Neural cell (in vitro differentiated cells): ENCODE data around the gene TMCC2. TPM values are rescaled to one million over a fixed set of nuclear protein-coding genes. Genes with fewer than 3 reads are reported as not detected.

Experiments used
- H2AFZ ChIP-seq: fragments of 200-600, 300-800 bp; sonication (generic), shearing (Covaris generic); 2 replicates; pipeline ENCODE4 v1.6.0; 2014; ENCODE audit warnings: low read depth, mild to moderate bottlenecking, antibody characterized with exemption, low read length, moderate library complexity
- H3F3A ChIP-seq: fragments of 200-600 bp; shearing (Covaris generic); 2 replicates; pipeline ENCODE4 v1.6.1; 2016; ENCODE audit warnings: mild to moderate bottlenecking, moderate library complexity, mixed read lengths, antibody characterized with exemption, low read length; ENCODE audit not compliant: insufficient read depth, poor library complexity, severe bottlenecking
- H3K27ac ChIP-seq: fragments of 200-600, 300-800 bp; sonication (generic), shearing (Covaris generic); 2 replicates; pipeline ENCODE4 v1.5.1; 2014; ENCODE audit warnings: mild to moderate bottlenecking, low read length, moderate library complexity
- H3K27me3 ChIP-seq: fragments of 300-800, 200-600 bp; sonication (generic), shearing (Covaris generic); 2 replicates; pipeline ENCODE4 v1.6.0; 2014; ENCODE audit warnings: mild to moderate bottlenecking, low read depth, low read length, moderate library complexity; ENCODE audit not compliant: insufficient read depth
- H3K36me3 ChIP-seq: fragments of 300-800, 200-600 bp; sonication (generic), shearing (Covaris generic); 2 replicates; pipeline ENCODE4 v1.5.1; 2014; ENCODE audit warnings: mild to moderate bottlenecking, antibody characterized with exemption, low read length, moderate library complexity; ENCODE audit not compliant: insufficient read depth
- H3K4me2 ChIP-seq: fragments of 300-800, 200-600 bp; sonication (generic), shearing (Covaris generic); 2 replicates; pipeline ENCODE4 v1.6.0; 2014; ENCODE audit warnings: mild to moderate bottlenecking, low read length
- H3K4me3 ChIP-seq: fragments of 300-800, 200-600 bp; sonication (generic), shearing (Covaris generic); 2 replicates; pipeline ENCODE4 v1.5.1; 2014; ENCODE audit warnings: mild to moderate bottlenecking, low read length, moderate library complexity
- H3K79me2 ChIP-seq: fragments of 200-600 bp; shearing (Covaris generic); replicated peaks from 2 replicates; pipeline ENCODE4 v1.6.0; 2014; ENCODE audit warnings: mild to moderate bottlenecking, low read length, moderate library complexity; ENCODE audit not compliant: insufficient read depth
- H3K9ac ChIP-seq: fragments of 300-800, 200-600 bp; sonication (generic), shearing (Covaris generic); 2 replicates; pipeline ENCODE4 v1.6.1; 2016; ENCODE audit warnings: mild to moderate bottlenecking, low read length, mixed read lengths
- H3K9me2 ChIP-seq: fragments of 200-600 bp; shearing (Covaris generic); 2 replicates; pipeline ENCODE4 v1.6.1; 2016; ENCODE audit warnings: mild to moderate bottlenecking, low read length, mixed read lengths; ENCODE audit not compliant: insufficient read depth
- H3K9me3 ChIP-seq: fragments of 200-600, 300-800 bp; sonication (generic), shearing (Covaris generic); 2 replicates; pipeline ENCODE4 v1.6.1; 2016; ENCODE audit warnings: mild to moderate bottlenecking, mixed run types, low read length, moderate library complexity, mixed read lengths
- H4K20me1 ChIP-seq: fragments of 200-600 bp; shearing (Covaris generic); 2 replicates; pipeline ENCODE4 v1.6.1; 2016; ENCODE audit warnings: mild to moderate bottlenecking, mixed run types; ENCODE audit not compliant: insufficient read depth
- CTCF ChIP-seq: fragments of 450-650 bp; IDR thresholded peaks from 2 replicates; pipeline ENCODE4 v1.5.1; 2014; ENCODE audit warnings: antibody characterized with exemption, mild to moderate bottlenecking, moderate library complexity; ENCODE audit not compliant: poor library complexity, severe bottlenecking
- EP300 ChIP-seq: fragments of 450-650 bp; conservative IDR thresholded peaks from 2 replicates; pipeline ENCODE4 v1.6.1; 2014; ENCODE audit warnings: antibody characterized with exemption, mild to moderate bottlenecking, moderate library complexity; ENCODE audit not compliant: poor library complexity, severe bottlenecking
- EZH2 ChIP-seq: fragments of 200-600, 300-800 bp; shearing (Covaris generic), sonication (generic); IDR thresholded peaks from 2 replicates; pipeline ENCODE4 v1.6.1; 2014; ENCODE audit warnings: antibody characterized with exemption, low read length, borderline replicate concordance, mild to moderate bottlenecking; ENCODE audit not compliant: insufficient read depth, poor library complexity, severe bottlenecking
- MXI1 ChIP-seq: fragments of 450-650 bp; conservative IDR thresholded peaks from 2 replicates; pipeline ENCODE4 v1.6.1; 2014; ENCODE audit warnings: antibody characterized with exemption, mild to moderate bottlenecking; ENCODE audit not compliant: poor library complexity, severe bottlenecking
- POLR2AphosphoS5 ChIP-seq: IDR thresholded peaks from 2 replicates; pipeline ENCODE4 v1.6.1; 2012
- RAD21 ChIP-seq: fragments of 450-650 bp; conservative IDR thresholded peaks from 2 replicates; pipeline ENCODE4 v1.6.1; 2014; ENCODE audit warnings: antibody characterized with exemption, mild to moderate bottlenecking, moderate library complexity
- REST ChIP-seq: IDR thresholded peaks from 2 replicates; pipeline ENCODE4 v1.6.1; 2012; ENCODE audit warnings: borderline replicate concordance
- SMC3 ChIP-seq: fragments of 450-650 bp; conservative IDR thresholded peaks from 2 replicates; pipeline ENCODE4 v1.6.1; 2014; ENCODE audit warnings: antibody characterized with exemption, mild to moderate bottlenecking, moderate library complexity; ENCODE audit not compliant: poor library complexity
- TAF1 ChIP-seq: IDR thresholded peaks from 2 replicates; pipeline ENCODE4 v1.6.1; 2012; ENCODE audit warnings: low read depth
- polyA plus RNA-seq: library from polyadenylated mRNA; depleted of rRNA; stranded (reverse); fragments of >200 nt; gene quantifications from 2 replicates; pipeline ENCODE4 v1.2.3, GENCODE V29; 2014

TMCC2 gene
- polyA plus RNA-seq, 1 donor from 2014 or later, result 32.2 TPM

- Histone ChIP-seq H3K9ac (no peak overlapping the region), H3K9me2 (no peaks in the 10 kb centered on the region), H3K4me3 (no peak overlapping the region), H3K27ac (no peak overlapping the region), H3K9me3 (no peaks in the 10 kb centered on the region), H3K4me2 (no peak overlapping the region), H3K79me2 (no peaks in the 10 kb centered on the region), H2AFZ (no peak overlapping the region), H4K20me1 (no peaks in the 10 kb centered on the region), H3K27me3 (no peaks in the 10 kb centered on the region), H3F3A (no peaks in the 10 kb centered on the region), H3K36me3 (no peaks in the 10 kb centered on the region)
- TF ChIP-seq RAD21 (no peak), MXI1 (no peak), TAF1 (no peak), SMC3 (no peak), EP300 (no peak), REST (no peak), POLR2AphosphoS5 (no peak), CTCF (no peak), EZH2 (no peak)
Measured at GRCh38 chr1:205285381-205286101, 57.8 kb downstream of the TMCC2 start.

GRCh38 chr1:205286335-205286950, 58.7 kb downstream of the TMCC2 start:
- no peak overlapping the region for H3K4me2 ChIP-seq
- no peaks in the 10 kb centered on the region for H3K79me2 ChIP-seq
- no peak overlapping the region for H3K9ac ChIP-seq
- no peak overlapping the region for H3K4me3 ChIP-seq
- H3F3A ChIP-seq, result no peaks in the 10 kb centered on the region
- no peaks in the 10 kb centered on the region for H3K9me2 ChIP-seq
- no peaks in the 10 kb centered on the region for H3K36me3 ChIP-seq
- no peaks in the 10 kb centered on the region for H3K9me3 ChIP-seq
- no peaks in the 10 kb centered on the region for H4K20me1 ChIP-seq
- H3K27me3 ChIP-seq, result no peaks in the 10 kb centered on the region
- TF ChIP-seq EZH2, result no peak
- TF ChIP-seq MXI1, result no peak
- TF ChIP-seq POLR2AphosphoS5, result no peak
- H2AFZ ChIP-seq, result no peak overlapping the region
- H3K27ac ChIP-seq, result no peak overlapping the region
